RWPE2 (cell line): Measurements from ENCODE around the gene SORT1.
"Not testable (repeated sequence)": the region's sequence is repeated elsewhere in the genome, so short reads cannot be mapped to it uniquely, and the experiment has no call there.

Experiments
- ATAC-seq: fragments of 200-7000 bp; cut with Tn5 transposase; 3 replicates; pipeline ENCODE4 v1.9.1; 2021; ENCODE audit warnings: low read depth
- DNase-seq: peaks from one replicate; pipeline ENCODE4 v3.0.0-alpha.2; 2020; ENCODE audit warnings: low spot score
- H3K27ac ChIP-seq: fragments of 450-650 bp; 2 replicates; pipeline ENCODE4 v1.5.1; 2017; ENCODE audit warnings: mild to moderate bottlenecking; ENCODE audit not compliant: poor library complexity, severe bottlenecking
- H3K27me3 ChIP-seq: fragments of 250-450 bp; sonication (Bioruptor Pico); 2 replicates; pipeline ENCODE4 v1.5.1; 2021; ENCODE audit warnings: mild to moderate bottlenecking, moderate library complexity; ENCODE audit not compliant: insufficient read depth, poor library complexity, severe bottlenecking
- H3K36me3 ChIP-seq: fragments of 250-450 bp; sonication (Bioruptor Pico); 2 replicates; pipeline ENCODE4 v1.5.1; 2020; ENCODE audit warnings: low read depth, mild to moderate bottlenecking, moderate library complexity
- H3K4me1 ChIP-seq: fragments of 250-450 bp; sonication (Bioruptor Pico); 2 replicates; pipeline ENCODE4 v1.5.1; 2021; ENCODE audit warnings: mild to moderate bottlenecking, moderate library complexity; ENCODE audit not compliant: insufficient read depth, poor library complexity, severe bottlenecking
- H3K4me3 ChIP-seq: fragments of 250-450 bp; sonication (Bioruptor Pico); 2 replicates; pipeline ENCODE4 v1.5.1; 2021; ENCODE audit warnings: mild to moderate bottlenecking, moderate library complexity; ENCODE audit not compliant: severe bottlenecking
- H3K9me3 ChIP-seq: fragments of 250-450 bp; sonication (Bioruptor Pico); 2 replicates; pipeline ENCODE4 v1.5.1; 2021; ENCODE audit warnings: mild to moderate bottlenecking, moderate library complexity; ENCODE audit not compliant: severe bottlenecking
- CTCF ChIP-seq: fragments of 450-650 bp; IDR thresholded peaks from one replicate; pipeline ENCODE4 v1.5.1; 2017; ENCODE audit warnings: mild to moderate bottlenecking, moderate library complexity; ENCODE audit not compliant: poor library complexity, severe bottlenecking

Gene SORT1

GRCh38 chr1:109398343-109399225, 866 bp upstream of the SORT1 start:
- peaks cover 6% of the 10 kb centered on the region for H3K4me1 ChIP-seq

GRCh38 chr1:109396871-109397580, 692 bp downstream of the SORT1 start:
- H3K27me3 ChIP-seq = no peaks in the 10 kb centered on the region
- peak overlapping the region; percentile 95 for H3K4me3 ChIP-seq
- no peak overlapping the region for H3K27ac ChIP-seq
- H3K36me3 ChIP-seq = peaks cover 12% of the 10 kb centered on the region
- H3K4me1 ChIP-seq = peaks cover 6% of the 10 kb centered on the region
- H3K9me3 ChIP-seq = no peaks in the 10 kb centered on the region
- DNase-seq (no peak), ATAC-seq (no peak)
- TF ChIP-seq CTCF = no peak

More at GRCh38 chr1:109398343-109399225, 866 bp upstream of the SORT1 start:
- no peak for TF ChIP-seq CTCF
- Histone ChIP-seq H3K27ac (no peak overlapping the region), H3K4me3 (peak overlapping the region; percentile 95), H3K9me3 (no peaks in the 10 kb centered on the region), H3K36me3 (peaks cover 25% of the 10 kb centered on the region), H3K27me3 (no peaks in the 10 kb centered on the region)
- ATAC-seq (peak; percentile 5; the same call in 2 of the 3 replicates), DNase-seq (no peak)

- no peak for TF ChIP-seq CTCF
- Histone ChIP-seq H3K4me3 (peak overlapping the region; percentile 95), H3K36me3 (0 out of 2 replicates have a peak, but pooled peaks cover 7% of the 10 kb centered on the region), H3K9me3 (no peaks in the 10 kb centered on the region), H3K4me1 (peaks cover 6% of the 10 kb centered on the region), H3K27me3 (no peaks in the 10 kb centered on the region), H3K27ac (no peak overlapping the region)
- ATAC-seq (no peak), DNase-seq (no peak)
Observed at GRCh38 chr1:109396513-109396839, 1.2 kb downstream of the SORT1 start.

GRCh38 chr1:109395602-109396512, 1.9 kb downstream of the SORT1 start:
- H3K9me3 ChIP-seq = no peaks in the 10 kb centered on the region
- peaks cover 6% of the 10 kb centered on the region for H3K4me1 ChIP-seq
- no peaks in the 10 kb centered on the region for H3K27me3 ChIP-seq
- H3K4me3 ChIP-seq = no peak overlapping the region
- 0 out of 2 replicates have a peak, but pooled peaks cover 7% of the 10 kb centered on the region for H3K36me3 ChIP-seq
- no peak overlapping the region for H3K27ac ChIP-seq
- no peak for ATAC-seq
- TF ChIP-seq CTCF = no peak
- DNase-seq = no peak

- H3K27ac ChIP-seq, H3K4me3 ChIP-seq, DNase-seq, H3K27me3 ChIP-seq, H3K36me3 ChIP-seq, H3K9me3 ChIP-seq, H3K4me1 ChIP-seq, ATAC-seq: not testable (repeated sequence)
Observed at GRCh38 chr1:109395282-109395599, 2.5 kb downstream of the SORT1 start.
